Muscle layer of colon (tissue), 2 donors: ENCODE data around the gene AGAP9.
A peak's percentile ranks its signal among the peaks of the same experiment; 100 is the strongest.
"Not testable (repeated sequence)": the region's sequence is repeated elsewhere in the genome, so short reads cannot be mapped to it uniquely, and the experiment has no call there.

Source experiments
- H3K27ac ChIP-seq: one replicate; pipeline ENCODE4 v1.7.0; 2013; ENCODE audit warnings: low read depth, mild to moderate bottlenecking, low read length, moderate library complexity
- H3K27me3 ChIP-seq, 2 donors: one replicate each; pipeline ENCODE4 v1.7.0; 2013; ENCODE audit warnings: low read length in 2 of 2, mild to moderate bottlenecking in 2 of 2; ENCODE audit not compliant: insufficient read depth in 2 of 2, control insufficient read depth in 1 of 2
- H3K36me3 ChIP-seq: one replicate; pipeline ENCODE4 v1.7.0; 2013; ENCODE audit warnings: mild to moderate bottlenecking, low read length; ENCODE audit not compliant: insufficient read depth
- H3K4me1 ChIP-seq: one replicate; pipeline ENCODE4 v1.7.0; 2013; ENCODE audit warnings: mild to moderate bottlenecking, low read length; ENCODE audit not compliant: insufficient read depth
- H3K4me3 ChIP-seq, 2 donors: one replicate each; pipeline ENCODE4 v1.7.0; 2013; ENCODE audit warnings: low read length in 2 of 2, low read depth in 1 of 2, mild to moderate bottlenecking in 1 of 2, moderate library complexity in 1 of 2
- H3K9ac ChIP-seq: one replicate; pipeline ENCODE4 v1.7.0; 2013; ENCODE audit warnings: low read length
- H3K9me3 ChIP-seq: one replicate; pipeline ENCODE4 v1.7.0; 2013; ENCODE audit warnings: mild to moderate bottlenecking, low read length
- donor health status: abdominal sarcoma.
- donor health status: Adenocarcinoma of cecum.

AGAP9 gene

GRCh38 chr10:47554552-47554951 lies 31.1 kb upstream of the AGAP9 start:
- H3K27ac ChIP-seq, H3K9me3 ChIP-seq, H3K4me1 ChIP-seq, H3K9ac ChIP-seq, H3K36me3 ChIP-seq, H3K4me3 ChIP-seq, H3K27me3 ChIP-seq: not testable (repeated sequence)

DNA sequence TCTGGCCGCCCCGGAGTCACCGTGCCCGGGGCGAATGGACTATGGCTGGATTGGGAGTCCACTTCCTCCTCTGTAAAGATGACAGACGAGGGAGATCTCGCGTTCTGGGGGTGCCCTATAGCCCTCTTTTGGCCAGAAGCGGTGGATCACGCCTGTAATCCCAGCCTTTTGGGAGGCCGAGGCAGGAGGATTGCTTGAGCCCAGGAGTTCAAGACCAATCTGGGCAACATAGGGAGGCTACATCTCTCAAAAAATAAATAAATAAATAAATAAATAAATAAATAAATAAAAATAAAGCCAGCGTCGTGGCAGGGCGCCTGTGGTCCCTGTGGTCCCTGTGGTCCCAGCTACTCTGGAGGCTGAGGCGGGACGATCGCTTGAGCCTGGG lies 30.4 kb upstream of the AGAP9 start:
- peak overlapping the region in 1 of 2 donors; percentile 87 for H3K4me3 ChIP-seq
- not testable (repeated sequence) for H3K27ac ChIP-seq, H3K27me3 ChIP-seq, H3K36me3 ChIP-seq, H3K9ac ChIP-seq, H3K9me3 ChIP-seq, H3K4me1 ChIP-seq

DNA sequence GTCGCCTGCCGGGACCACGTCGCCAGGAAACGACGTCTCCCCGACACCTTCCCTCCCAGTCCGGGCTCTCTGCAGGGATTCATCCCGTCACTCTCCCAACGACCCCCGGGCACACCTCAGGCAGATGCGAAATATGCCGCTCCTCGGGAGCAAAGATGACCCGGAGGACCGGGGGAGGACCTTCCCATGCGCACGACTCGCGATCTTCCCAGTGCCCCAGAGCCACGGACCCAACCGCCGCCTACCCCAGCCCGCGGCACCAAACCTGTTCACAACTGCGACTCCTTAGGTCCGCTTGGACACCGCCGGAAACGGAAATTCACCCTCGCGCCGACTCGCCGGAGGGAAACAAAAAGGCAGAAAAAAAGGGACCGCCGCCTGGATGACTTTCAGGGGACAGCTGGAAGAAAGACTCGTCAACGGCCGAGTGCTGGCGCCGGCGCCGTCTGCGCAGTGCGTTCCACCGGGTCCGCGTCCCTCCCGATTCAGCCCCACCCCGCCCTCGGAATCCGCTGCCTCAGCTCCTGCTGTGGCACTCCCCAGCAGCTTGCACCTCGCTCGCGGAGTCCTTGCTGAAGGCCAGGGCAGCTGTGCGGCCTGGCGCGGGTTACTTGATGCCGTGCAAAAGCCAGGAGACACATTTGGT lies 29.9 kb upstream of the AGAP9 start:
- H3K36me3 ChIP-seq, H3K27me3 ChIP-seq, H3K4me1 ChIP-seq, H3K9me3 ChIP-seq: not testable (repeated sequence)
- Histone ChIP-seq H3K4me3 (peak overlapping the region; percentile 57 to 87), H3K9ac (peak overlapping the region; percentile 90), H3K27ac (peak overlapping the region; percentile 80)

DNA sequence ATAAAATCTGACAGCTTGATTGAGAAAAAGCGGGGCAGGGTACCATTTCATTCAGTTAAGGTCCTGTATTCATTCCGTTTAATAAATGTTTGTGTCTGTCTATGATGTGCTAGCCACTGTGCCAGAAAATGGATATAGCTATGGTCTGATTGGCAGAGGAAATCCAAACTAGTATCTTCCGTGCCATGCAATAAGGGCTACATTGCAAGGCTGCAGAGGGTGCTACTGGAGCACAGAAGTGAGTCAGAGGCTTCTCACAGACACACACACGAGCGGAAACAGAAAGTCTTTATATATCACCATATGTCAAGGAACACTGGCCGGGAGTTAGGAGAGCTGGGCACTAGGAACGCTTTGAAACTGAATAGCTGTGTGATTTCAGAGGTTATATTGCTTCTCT lies 29.3 kb upstream of the AGAP9 start:
- Histone ChIP-seq H3K9ac (peak overlapping the region; percentile 90), H3K27ac (peak overlapping the region; percentile 80), H3K4me3 (peak overlapping the region; percentile 57 to 87)
- not testable (repeated sequence) for H3K9me3 ChIP-seq, H3K27me3 ChIP-seq, H3K4me1 ChIP-seq, H3K36me3 ChIP-seq

- H3K9ac ChIP-seq, H3K36me3 ChIP-seq, H3K9me3 ChIP-seq, H3K27ac ChIP-seq, H3K27me3 ChIP-seq, H3K4me3 ChIP-seq, H3K4me1 ChIP-seq: not testable (repeated sequence)
Measured at GRCh38 chr10:47547286-47547685, 23.8 kb upstream of the AGAP9 start.

- H3K9me3 ChIP-seq, H3K36me3 ChIP-seq, H3K27ac ChIP-seq, H3K4me1 ChIP-seq, H3K27me3 ChIP-seq, H3K4me3 ChIP-seq, H3K9ac ChIP-seq: not testable (repeated sequence)
Measured at GRCh38 chr10:47536430-47536829, 13.0 kb upstream of the AGAP9 start.

DNA sequence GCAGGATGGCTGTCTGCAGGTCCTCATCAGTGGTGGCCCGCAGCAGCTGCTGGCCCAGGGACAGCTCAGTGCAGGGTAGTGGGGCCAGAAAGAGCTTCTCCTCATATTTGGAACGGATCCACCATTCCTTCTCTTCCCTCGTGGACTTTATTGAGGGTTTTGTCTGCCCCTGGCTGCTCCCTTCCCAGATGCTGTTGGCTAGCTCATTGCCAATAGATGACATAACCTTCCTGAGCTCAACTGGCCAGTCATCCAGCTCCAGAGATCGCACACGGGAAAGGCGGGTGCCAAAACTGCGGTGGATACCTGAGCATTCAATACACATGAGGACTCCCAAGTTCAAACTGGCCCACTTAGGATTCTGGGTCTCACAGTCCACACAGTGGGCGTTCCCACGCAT lies 21.1 kb downstream of the AGAP9 start:
- H3K36me3 ChIP-seq, H3K9me3 ChIP-seq, H3K4me1 ChIP-seq, H3K27ac ChIP-seq, H3K9ac ChIP-seq, H3K4me3 ChIP-seq, H3K27me3 ChIP-seq: not testable (repeated sequence)

- H3K4me1 ChIP-seq, H3K27ac ChIP-seq, H3K9me3 ChIP-seq, H3K36me3 ChIP-seq, H3K27me3 ChIP-seq, H3K9ac ChIP-seq, H3K4me3 ChIP-seq: not testable (repeated sequence)
Measured at GRCh38 chr10:47494226-47494625, 29.2 kb downstream of the AGAP9 start.

DNA sequence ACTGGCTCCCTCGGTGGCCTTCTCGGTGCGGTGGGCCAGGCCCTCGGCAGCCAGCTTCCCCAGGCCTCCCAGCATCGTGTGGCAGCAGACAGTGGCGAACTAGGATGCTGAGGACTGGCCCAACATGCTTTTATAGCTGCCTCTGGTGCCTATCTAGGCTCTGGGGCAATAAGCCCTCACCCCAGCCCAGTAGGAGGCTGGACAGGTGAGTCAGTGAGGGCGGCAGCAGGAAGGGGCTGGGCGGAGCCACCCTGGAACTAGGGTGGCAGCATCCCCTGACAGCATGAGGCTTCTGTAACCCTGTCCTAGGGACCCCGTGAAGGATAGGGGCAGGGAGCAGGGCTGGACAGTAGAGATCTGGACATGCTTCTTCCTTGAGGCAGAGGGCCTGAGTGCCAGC lies 31.8 kb downstream of the AGAP9 start, which contains the start of gene FAM25G:
FAM25G (minus strand) TSS at position 101 of the 400 bp plus-strand sequence; CDS start at position 75, 26 bp downstream.
- not testable (repeated sequence) for H3K4me1 ChIP-seq, H3K9me3 ChIP-seq, H3K9ac ChIP-seq, H3K27me3 ChIP-seq, H3K36me3 ChIP-seq, H3K27ac ChIP-seq, H3K4me3 ChIP-seq

- not testable (repeated sequence) for H3K9me3 ChIP-seq, H3K36me3 ChIP-seq, H3K4me3 ChIP-seq, H3K27ac ChIP-seq, H3K27me3 ChIP-seq, H3K9ac ChIP-seq, H3K4me1 ChIP-seq
Measured at GRCh38 chr10:47489630-47490029, 33.8 kb downstream of the AGAP9 start.

- H3K27ac ChIP-seq, H3K9me3 ChIP-seq, H3K4me1 ChIP-seq, H3K27me3 ChIP-seq, H3K36me3 ChIP-seq, H3K4me3 ChIP-seq, H3K9ac ChIP-seq: not testable (repeated sequence)
Measured at GRCh38 chr10:47485943-47486342, 37.5 kb downstream of the AGAP9 start.

GRCh38 chr10:47484786-47485185 lies 38.7 kb downstream of the AGAP9 start:
- not testable (repeated sequence) for H3K9ac ChIP-seq, H3K36me3 ChIP-seq, H3K27ac ChIP-seq, H3K4me1 ChIP-seq, H3K4me3 ChIP-seq, H3K27me3 ChIP-seq, H3K9me3 ChIP-seq
